ENCODE measurements around the gene KLHL36. TPM values are rescaled to one million over a fixed set of nuclear protein-coding genes. Genes with fewer than 3 reads are reported as not detected.
A peak's percentile ranks its signal among the peaks of the same experiment; 100 is the strongest.

Gene KLHL36
- total and polyA plus RNA-seq, 9 of the 15 experiments (the other 6 are each of a cell fraction or from before 2014, with no cell fraction given) = 2.1 to 51.2 (median 18.5) TPM

DNA sequence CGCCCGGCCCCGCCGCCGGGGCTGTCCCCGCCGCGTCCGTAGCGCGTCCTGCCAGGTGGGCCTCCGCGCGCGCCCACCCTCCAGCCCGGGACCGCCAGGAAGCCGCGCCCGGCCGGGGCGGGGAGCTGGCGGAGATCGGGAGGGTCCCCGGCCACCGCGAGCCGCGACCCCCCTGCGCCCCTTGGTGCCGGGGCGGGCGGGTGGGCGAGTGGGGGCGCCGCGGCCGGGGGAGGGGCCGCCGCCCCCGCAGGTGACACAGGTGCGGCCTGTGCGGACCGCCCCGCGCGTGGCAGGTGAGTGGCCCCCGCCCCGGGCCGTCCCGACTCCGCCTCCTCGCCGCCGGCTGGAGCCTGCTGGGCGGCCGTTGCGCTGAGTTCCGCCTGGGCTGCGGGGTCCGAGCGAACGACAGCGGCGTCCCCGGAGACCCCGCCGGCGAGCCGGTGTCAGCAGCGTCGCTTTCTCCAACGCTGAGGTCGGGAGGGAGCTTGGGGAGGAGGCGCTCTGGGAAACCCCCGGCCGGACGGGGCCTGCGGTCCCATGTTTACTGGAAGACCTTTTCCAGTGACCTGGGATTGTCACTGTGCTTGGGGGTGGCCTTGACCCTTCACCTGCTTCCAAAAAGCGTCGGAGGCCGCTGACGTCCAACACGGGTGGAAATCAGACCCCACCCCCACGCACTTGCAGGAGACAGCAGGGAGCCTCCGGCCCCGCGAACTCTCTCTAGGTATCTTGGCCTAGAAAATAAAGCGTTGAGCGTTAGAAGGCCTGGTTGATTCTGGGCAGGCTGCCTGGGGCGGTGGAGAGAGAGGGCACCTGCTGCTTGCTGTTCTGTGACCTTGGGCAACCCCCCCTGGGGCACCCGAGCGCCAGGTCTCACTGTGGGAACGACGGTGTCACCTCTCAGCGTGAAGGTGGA is 542 bp downstream of the KLHL36 start (continued):
- TF ChIP-seq, protein P1, sequence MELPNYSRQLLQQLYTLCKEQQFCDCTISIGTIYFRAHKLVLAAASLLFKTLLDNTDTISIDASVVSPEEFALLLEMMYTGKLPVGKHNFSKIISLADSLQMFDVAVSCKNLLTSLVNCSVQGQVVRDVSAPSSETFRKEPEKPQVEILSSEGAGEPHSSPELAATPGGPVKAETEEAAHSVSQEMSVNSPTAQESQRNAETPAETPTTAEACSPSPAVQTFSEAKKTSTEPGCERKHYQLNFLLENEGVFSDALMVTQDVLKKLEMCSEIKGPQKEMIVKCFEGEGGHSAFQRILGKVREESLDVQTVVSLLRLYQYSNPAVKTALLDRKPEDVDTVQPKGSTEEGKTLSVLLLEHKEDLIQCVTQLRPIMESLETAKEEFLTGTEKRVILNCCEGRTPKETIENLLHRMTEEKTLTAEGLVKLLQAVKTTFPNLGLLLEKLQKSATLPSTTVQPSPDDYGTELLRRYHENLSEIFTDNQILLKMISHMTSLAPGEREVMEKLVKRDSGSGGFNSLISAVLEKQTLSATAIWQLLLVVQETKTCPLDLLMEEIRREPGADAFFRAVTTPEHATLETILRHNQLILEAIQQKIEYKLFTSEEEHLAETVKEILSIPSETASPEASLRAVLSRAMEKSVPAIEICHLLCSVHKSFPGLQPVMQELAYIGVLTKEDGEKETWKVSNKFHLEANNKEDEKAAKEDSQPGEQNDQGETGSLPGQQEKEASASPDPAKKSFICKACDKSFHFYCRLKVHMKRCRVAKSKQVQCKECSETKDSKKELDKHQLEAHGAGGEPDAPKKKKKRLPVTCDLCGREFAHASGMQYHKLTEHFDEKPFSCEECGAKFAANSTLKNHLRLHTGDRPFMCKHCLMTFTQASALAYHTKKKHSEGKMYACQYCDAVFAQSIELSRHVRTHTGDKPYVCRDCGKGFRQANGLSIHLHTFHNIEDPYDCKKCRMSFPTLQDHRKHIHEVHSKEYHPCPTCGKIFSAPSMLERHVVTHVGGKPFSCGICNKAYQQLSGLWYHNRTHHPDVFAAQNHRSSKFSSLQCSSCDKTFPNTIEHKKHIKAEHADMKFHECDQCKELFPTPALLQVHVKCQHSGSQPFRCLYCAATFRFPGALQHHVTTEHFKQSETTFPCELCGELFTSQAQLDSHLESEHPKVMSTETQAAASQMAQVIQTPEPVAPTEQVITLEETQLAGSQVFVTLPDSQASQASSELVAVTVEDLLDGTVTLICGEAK (IDR thresholded peaks at IDR 0.05) = peak; percentile 59
- TF ChIP-seq, protein P1 (CRISPR knock-in tag; IDR thresholded peaks at IDR 0.05) = no peak
- TF ChIP-seq, protein P2, sequence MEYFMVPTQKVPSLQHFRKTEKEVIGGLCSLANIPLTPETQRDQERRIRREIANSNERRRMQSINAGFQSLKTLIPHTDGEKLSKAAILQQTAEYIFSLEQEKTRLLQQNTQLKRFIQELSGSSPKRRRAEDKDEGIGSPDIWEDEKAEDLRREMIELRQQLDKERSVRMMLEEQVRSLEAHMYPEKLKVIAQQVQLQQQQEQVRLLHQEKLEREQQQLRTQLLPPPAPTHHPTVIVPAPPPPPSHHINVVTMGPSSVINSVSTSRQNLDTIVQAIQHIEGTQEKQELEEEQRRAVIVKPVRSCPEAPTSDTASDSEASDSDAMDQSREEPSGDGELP (CRISPR knock-in tag; IDR thresholded peaks at IDR 0.05; ENCODE audit: borderline replicate concordance) = peak; percentile 52; the same call in 1 of the 2 replicates
- TF ChIP-seq TEAD2 (tag; IDR thresholded peaks at IDR 0.05) (no peak), BRCA1 (IDR thresholded peaks at IDR 0.05) (no peak), BRCA1 (CRISPR knock-in tag; IDR thresholded peaks at IDR 0.05) (peak; percentile 91; the same call in 1 of the 2 replicates), RBFOX2 (IDR thresholded peaks at IDR 0.05; ENCODE audit: low read depth, low read length) (peak; percentile 73), ZNF584 (CRISPR knock-in tag; IDR thresholded peaks at IDR 0.05; ENCODE audit: low read depth) (no peak), U2AF2 (optimal IDR thresholded peaks at IDR 0.05; ENCODE audit: low read depth, low read length) (no peak), GABPA (tag; conservative IDR thresholded peaks at IDR 0.05; ENCODE audit: low read depth) (peak; percentile 68)
- TF ChIP-seq, protein P3, sequence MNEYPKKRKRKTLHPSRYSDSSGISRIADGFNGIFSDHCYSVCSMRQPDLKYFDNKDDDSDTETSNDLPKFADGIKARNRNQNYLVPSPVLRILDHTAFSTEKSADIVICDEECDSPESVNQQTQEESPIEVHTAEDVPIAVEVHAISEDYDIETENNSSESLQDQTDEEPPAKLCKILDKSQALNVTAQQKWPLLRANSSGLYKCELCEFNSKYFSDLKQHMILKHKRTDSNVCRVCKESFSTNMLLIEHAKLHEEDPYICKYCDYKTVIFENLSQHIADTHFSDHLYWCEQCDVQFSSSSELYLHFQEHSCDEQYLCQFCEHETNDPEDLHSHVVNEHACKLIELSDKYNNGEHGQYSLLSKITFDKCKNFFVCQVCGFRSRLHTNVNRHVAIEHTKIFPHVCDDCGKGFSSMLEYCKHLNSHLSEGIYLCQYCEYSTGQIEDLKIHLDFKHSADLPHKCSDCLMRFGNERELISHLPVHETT (CRISPR knock-in tag; conservative IDR thresholded peaks at IDR 0.05 in 1 of 2, IDR thresholded peaks at IDR 0.05 in 1 of 2) = peak in 1 of 2 experiments; percentile 5; a peak in 1 of 4 replicates
- TF ChIP-seq, protein P4, sequence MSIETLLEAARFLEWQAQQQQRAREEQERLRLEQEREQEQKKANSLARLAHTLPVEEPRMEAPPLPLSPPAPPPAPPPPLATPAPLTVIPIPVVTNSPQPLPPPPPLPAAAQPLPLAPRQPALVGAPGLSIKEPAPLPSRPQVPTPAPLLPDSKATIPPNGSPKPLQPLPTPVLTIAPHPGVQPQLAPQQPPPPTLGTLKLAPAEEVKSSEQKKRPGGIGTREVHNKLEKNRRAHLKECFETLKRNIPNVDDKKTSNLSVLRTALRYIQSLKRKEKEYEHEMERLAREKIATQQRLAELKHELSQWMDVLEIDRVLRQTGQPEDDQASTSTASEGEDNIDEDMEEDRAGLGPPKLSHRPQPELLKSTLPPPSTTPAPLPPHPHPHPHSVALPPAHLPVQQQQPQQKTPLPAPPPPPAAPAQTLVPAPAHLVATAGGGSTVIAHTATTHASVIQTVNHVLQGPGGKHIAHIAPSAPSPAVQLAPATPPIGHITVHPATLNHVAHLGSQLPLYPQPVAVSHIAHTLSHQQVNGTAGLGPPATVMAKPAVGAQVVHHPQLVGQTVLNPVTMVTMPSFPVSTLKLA (conservative IDR thresholded peaks at IDR 0.05) = peak in 1 of 2 experiments; percentile 37; a peak in 2 of 4 replicates
